GM03348 (cell line): ENCODE measurements around the gene BICD2.

Experiments
- DNase-seq: peaks from one replicate; pipeline ENCODE4 v3.0.0; 2012; ENCODE audit warnings: low spot score

The BICD2 gene

DNA sequence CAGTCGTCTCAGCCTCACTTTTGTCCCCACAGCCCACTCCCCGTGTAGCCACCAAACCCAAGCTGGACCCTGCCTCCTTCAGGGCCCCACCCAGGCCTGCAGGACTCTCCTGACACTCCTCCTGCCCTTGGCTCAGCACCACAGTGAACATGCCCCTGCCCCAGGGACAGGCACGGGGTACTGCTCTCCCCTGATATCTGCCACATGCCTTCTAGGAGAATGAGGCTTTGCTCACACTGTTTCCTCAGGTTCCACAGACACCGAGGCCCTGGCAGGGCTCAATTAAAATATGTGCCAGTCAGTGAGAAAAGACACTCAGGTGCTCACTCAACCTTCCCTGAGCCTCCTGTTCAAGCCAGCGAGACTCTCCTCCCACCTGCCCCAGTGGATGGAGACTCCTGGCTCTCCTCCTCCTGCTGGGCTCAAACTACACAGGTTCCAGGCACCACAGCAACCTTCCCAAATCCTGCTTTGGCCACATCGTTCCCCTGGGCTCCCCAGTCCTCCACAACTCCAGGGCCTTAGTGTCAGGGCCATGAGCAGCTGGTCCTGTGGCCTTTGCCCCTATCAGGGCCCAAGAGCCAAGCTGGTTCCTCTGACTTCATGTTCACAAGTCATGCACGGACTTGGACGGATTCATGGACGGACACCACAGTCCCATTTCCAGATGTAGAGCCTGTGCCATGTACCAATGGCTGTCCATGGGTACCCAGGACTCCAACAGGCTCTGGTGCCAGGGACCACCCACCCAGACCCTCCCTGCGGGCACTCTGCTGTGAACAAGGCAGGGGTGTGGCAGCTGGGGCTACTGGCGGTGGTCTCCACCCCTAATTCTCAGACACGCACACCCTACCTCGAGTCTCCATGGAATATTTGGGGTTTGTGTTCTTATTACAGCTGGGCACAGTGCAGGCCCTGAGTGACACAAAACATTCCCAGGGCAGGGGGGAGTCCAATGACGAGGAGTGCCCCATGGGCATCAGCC is 36.6 kb downstream of the BICD2 start:
- DNase-seq, result no peak

DNA sequence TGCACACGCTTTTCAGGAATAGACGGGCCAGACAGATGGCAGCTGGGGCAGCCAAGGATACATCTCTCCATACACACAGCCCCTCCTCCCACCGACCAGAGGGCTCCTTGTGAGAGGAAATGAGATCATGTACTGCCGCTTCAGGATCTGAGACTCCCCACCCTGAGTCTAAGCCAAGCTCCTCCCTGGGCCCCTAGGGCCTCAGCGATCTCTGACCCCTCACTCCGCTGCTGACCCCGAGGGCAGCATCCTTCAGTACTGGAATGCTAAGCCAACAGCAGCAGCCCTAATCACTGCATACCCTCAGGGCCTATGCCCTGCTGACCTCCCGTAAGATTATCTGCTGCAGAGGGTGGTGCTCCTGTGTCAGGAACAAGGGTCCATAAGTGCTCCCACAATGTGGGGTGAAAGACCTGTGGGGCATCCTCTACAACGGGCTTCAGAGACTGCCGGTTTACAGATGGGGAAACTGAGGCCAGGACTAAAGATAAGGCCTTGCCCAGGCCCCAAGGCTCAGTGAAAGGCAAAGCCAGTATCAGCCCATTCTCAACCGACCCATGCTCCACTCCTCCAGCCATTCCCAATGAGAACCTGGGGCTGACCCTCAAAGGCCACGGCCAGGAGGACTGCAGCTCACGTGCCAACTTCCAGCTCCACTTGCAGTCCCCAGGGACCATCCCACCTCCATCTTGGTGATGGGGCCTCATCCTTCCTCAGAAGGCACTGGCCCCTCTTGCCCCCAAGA is 37.5 kb downstream of the BICD2 start:
- DNase-seq, result no peak

DNA sequence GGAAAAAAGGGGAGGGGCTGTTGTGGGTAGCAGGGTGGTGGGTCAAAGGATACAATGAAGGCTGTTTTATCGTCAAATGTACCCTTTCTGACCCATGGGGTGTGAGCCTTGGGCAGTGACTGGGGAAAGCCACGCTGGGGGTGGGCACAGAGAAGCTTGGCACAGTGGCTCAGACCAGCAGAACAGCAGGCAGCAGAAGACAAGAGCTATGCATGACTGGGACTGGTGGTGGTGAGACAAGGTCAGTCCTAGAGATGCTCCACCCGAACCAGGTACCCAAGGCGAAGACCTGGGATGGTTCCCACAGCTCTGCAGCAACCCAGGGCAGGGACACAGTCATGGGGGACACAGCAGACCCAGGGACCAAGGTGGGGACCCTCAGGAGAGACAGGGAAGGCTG is 38.3 kb downstream of the BICD2 start:
- no peak for DNase-seq

DNA sequence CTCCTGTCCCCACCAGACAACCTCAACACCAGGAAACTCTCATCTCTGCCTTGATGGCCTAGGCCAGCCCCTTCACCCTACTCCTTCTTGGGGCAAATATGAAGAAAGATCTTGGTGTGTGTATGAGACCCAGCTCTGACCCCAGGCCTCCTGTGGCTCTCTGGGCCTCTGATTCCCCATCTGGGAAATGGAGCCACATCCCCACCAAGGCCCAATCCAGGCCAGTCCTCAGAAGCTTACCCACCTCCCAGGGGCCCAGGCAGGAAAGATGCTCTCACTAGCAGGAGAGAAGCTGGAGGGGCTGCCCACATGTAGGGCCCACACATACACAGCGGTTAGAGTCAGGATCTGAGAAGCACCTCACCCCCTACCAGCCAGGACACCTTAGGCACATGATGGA is 38.9 kb downstream of the BICD2 start:
- DNase-seq, result no peak

DNA sequence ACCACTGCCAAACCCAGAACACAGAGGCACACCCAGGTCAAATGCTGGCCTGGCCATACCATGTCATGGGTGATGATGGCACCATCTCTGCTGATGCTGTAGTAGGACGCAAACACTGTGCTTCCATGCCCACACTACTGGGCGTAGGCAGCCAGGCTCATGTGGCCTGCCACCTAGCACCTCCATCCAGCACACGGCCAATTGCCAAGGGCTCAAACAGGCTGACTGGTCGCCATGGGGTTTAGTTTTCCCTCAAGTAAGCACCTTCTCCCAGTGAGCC is 39.4 kb downstream of the BICD2 start:
- DNase-seq, result no peak

DNA sequence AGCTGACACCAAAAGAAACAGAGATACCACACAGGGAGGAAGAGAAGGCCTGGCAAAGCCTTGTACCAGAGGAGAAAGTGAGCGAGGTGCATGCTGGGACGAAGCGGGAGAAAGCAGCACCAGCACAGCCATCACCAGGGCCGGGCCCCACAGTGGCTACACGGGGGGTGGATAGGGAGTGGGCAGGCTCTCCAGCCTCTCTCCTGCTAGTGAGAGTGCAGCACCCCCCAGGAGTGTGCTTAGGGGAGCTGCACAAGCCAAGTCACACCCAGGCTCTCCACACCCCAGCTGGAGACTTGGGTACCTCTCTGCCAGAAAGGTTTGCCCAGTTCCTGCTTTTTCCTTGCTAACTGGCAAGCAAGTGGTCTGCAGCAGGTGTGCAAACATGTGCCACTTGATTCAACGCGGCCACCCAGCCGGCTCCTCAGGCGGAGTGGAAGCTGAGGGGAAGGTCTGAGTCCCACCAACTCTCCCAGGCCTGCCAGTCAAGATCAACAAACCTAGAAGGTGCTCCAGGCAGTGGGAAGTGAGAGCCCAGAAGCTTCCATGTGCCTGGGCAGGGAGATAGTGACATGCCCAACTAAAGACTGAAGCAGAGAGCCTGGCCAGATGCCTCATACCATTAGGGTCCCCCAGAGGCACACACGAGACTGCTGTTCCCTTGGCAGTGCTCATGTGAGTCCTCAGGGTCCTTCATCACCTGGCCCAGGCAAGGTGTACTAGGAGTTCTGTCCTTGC is 39.9 kb downstream of the BICD2 start:
- no peak for DNase-seq

DNA sequence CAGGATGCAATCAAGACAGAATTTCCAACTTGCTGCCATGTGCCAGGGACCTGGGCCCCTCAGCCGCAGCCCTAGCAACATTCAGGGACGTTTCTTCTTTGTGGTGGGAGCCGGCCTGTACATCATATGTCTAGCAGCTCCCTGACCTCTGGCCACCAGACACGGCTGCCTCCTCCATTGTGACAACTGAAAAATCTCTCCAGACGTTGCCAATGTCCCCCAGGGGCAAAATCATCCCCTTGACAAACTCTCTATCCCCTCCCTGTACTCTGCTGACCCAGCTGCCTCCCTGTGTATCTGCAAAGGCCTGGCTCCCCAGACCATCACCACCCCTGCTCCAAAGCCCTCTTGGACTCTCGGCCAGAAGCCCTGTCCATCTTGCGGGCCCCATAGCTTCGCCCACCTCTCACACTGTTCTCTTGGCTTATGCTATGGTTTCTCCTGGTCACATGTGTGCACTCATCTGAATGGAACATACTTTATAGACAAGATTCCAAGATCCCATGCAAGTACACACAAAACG is 40.8 kb downstream of the BICD2 start:
- DNase-seq, result no peak

DNA sequence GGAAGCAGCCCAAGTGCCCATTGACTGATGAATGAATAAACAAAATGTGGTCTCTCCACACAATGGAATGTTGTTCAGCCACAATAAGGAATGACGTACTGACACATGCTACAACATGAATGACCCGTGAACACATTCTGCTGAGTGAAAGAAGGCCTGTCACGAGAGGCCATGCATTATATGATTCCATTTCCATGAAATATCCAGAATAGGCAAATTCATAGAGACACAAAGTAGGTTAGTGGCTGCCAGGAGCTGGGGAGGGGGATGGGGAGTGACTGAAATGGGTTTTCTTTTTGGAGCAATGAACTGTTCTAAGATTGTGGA is 41.4 kb downstream of the BICD2 start:
- no peak for DNase-seq

DNA sequence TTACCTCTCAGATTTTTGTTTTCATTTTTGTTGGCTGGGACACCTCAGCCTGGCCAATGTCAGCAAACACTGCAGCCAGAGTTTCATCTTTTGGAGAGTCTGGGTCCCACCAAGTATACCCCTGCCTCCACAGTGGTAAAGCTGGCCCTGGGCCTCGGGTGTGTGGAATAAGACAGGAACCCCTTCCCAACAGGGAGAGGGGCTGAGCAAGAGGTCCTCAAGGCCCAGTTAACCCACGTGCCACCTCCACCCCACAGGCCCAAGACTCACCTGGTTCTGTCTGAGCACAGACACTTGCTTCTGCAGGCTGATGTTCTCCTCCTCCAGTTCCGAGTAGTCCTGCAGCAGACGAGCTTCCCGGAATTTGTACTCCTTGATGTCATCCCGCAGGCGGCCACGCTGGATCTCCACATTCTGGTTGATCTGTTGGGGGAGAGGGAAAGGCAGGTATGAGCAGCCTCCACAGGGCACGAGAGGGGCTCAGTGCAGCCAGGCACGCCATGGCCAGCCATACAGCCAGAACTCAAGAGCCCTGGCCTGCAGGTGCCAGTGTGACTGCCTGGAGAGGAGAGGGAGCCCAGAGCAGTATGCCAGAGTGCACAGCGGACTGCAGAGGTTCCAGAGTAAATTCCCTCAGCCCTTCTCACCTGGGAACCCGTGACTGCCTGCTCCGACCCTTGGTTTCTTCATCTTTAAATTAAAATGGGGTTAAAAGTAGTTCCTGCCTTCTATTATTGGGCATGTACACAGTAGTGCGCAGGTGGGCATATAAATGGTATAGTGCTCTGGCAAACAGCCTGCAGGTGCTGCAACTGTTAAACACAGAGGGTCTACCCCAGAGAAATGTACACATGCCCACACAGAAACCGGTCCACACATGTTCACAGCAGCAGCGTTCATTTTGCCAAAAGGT is 42.0 kb downstream of the BICD2 start:
- no peak for DNase-seq

DNA sequence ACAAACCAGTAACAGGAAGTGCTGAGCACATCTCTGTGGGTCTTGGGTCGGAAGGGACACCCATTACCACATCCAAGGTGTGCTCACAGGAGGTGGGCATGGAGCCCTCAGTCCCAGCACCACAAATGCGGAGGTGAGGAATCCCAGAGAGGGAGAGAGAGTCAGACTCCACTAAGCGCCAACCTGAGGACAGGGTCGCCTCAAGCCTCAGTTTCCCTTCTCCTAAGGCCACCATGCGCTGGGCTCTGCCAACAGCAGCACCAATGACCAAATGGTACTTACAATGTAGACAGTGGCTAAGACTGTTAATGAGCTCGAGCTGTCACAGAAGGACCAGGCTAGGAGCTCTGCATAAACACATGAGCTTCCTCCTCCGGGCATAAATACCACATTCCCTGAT is 43.1 kb downstream of the BICD2 start:
- DNase-seq, result no peak

DNA sequence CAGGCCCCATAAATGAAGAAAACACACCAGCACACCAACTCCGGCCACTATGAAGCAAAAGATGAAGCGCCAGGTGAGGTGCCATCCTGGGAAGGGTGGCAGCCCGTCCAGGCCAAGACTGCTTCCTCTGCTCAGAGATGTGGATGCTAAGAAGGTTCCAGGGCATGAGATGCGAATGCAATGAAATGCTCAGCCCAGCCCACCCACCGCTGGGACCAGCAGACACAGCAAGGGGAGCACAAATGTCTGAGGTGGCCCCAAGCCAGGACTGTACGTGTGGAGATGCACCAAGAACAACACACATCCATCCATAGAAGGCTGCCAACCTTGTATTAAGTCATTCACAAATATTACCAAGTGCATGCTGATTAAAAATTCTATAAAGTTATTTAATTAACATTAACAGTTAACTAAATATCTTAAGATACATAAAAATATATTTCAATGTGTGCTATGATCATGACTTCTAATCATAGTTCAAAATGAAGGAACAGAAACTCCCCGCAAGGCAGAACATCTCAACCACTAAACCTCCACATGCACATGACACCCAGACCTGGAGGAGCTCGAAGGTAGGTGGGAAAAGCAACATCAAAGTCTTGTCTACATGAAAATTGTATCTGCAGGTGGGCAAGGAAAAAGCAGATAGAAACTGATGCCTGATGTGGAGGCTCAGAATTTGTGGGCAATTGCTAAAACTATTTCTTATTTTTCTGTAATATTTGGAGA is 43.7 kb downstream of the BICD2 start:
- no peak for DNase-seq

DNA sequence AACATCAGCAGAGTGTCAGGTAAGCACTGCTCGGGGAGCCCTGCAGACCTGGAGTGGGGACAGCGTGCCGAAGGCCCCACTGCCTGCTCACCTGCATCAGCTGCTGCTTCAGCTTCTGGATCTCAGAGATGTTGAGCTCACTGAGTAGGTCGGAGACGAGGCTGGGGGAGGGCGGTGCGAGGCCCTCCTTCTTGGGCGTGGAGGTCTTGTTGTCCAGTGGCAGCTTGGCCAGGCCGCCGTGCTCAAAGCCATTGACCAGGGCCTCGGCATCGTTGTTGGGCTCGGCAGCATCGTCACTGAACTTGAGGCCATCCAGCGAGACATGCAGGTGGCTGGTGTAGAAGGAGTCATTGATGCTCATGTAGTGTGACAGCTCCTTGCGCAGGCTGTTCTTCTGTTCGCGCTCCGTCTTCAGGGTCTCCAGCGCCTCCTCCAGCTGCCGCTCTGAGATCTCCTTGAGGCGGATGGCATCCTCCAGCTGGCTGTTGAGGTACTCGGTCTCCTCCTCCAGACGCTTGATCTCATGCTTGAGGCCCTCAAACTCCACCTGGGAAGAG is 44.3 kb downstream of the BICD2 start:
- no peak for DNase-seq

DNA sequence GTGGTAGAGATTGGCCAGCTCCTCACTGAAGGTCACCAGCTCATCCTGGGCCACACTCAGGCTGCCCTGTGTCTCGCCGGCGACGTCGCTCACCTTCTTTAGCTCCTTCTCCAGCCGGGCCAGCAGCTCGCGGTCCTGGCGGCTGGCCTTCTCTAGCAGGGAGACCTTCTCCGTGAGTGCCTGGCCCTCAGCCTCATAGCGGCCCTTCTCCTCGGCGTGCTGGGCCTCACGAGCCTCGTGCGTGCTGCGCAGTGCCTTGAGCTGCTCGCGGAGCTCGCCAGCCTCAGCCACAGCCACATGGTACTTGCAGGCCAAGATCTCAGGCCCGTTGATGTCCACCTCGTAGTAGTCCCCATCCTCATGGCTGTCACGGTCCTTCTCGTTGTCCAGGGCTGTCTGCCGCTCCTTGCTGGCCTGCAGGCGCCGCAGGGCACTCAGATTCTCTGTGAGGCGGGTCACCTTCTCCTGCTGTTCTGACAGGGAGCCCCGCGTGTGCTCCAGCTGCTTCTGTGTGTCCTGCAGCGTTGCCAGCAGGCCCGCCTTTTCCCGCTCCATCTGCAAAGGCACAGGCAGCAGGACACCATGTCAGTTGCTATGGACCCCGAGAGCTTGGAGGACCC is 45.5 kb downstream of the BICD2 start:
- DNase-seq, result no peak

DNA sequence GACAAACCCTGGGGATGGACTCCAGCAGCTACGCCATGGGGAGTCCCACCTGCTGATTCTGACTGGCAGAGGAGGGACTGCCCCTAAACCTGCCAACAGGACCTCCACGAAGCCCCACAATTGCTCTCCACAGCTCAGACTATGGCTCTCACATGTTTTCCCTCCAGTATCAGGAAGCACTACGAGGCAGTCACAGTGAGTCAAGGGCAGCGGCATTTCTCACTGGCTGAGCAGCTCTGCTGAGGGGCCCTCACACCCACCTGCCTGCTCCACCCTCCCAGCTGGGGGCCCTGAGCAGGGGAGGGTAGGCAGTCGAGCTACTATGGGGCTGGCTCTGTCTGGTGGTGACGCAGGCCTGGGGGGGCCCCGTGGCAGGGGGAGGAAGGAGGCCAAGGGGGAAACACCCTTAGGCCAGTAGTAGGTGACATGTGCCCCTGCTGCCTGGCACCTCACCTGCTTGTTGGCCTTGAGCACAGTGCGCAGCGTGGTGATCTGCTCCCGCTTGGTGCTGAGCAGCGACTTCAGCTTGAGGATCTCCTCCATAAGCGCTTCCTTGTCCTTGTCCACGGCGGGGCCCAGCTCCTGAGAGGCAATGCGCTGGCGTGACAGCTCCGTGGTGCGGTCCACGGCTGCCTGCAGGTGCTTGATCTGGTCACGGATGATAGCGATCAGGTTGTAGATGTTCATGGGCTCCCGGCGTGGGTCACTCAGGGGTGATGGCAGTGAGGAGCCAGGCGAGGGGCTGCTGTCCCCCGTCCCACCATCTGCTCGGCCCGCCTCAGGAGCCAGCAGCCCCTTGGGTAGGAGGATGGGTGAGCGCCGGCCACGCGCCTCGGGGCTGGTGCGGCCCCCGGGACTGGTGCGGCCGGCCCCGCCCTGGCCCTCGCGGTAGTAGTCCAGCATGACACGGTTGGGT is 46.3 kb downstream of the BICD2 start:
- no peak for DNase-seq

DNA sequence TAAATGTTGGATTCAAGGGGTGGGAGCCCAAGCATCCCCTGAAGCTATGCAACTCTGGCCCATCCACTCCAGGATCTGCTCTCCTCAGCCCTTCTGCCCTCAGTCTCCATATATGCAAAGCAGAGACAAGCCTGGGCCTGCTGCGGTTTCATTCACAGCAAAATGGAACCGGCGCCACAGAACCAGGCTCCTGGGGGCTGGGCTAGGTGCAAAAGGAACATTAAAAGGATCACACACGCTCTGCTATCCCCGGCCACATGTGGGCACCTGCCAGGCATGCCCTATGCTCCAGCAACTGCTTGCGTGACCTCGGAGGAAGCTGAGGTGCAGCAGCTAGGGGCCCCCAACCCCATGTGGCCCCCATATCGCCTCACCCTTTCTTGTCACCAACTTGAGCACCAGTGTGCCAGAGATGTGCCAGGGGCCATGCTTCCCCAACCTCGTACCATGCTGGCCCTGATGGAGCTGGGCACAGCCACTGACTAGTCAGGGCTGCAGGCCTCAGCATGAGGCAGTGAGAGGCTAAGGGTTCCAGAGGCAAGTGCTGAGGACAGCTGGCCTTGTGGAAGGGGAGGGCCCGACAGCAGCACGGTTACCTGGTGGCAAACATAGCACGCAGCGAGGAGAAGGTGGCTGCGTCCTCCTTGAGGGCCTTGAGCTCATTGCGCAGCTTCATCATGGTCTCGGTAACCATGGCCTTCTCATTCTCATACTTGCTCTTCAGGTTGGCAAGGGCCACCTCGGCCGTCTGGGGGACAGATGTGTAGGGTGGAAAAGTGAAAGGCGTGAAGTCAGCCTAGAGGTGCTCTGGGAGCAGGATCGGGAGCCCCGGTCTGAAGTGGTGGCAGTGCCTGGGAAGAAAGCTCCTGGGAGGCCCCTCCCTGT is 47.2 kb downstream of the BICD2 start:
- DNase-seq, result no peak

DNA sequence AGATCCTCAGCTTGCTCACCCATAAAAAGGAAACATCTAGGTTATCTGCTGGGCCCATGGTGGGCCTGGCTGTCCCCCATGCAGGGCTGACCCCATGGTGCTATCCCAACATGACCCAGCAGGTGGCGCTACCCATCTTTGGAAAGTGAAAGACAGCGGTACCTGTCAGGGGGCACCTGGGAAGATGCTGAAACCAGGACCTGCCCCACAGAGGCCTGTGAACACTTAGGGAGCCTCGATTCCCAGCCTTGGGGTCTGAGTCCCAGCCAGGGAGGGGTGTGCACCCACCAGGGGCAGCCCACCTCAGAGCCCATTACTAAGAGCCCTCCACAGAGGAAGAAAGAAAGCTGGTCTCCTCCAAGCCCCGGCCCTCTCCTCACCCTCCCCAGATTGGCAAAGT is 48.1 kb downstream of the BICD2 start:
- peak; percentile 80 for DNase-seq

DNA sequence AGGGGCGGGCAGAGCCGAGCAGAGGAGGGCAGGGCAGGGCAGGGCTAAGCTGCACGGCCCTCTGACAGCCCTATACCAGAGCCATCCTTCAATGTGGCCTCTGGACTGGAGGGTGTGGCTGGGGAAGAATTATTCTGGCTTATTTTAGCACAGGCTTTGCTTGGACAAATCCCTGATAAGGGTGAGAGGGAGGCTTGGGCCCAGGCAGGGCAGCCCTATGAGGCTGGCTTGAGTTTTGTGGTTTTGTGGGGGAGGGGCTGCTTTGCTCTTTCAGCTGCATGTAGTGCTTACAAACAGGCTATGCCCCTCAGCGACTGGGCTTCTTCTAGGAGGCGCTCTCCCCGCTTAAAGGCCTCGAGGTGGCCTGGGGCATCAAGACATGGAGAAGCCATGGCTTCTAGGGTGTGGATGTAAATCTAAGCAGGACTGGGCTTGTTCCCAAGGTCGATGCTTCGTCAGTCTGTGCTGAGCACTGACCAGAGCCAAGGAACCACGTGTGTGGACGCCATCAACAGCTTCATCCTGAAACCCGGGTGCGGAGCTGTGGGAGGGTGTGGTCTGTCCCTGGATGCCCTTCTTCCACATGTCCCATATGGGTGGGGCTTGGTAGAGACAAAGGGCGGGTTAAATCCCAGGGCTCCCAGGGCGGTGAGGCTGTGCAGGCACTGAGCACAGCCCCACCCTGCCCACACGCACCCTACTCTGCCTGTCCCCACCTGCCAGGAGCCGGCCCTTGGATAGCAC is 49.0 kb downstream of the BICD2 start:
- DNase-seq, result no peak
